SK-N-SH treated with all-trans-retinoic acid at 6 μM for 48 hours (cell line): Measurements from ENCODE around the gene STAMBPL1.

ENCODE experiments used
- ARNTL ChIP-seq: fragments of 450-650 bp; formaldehyde crosslinking; IDR thresholded peaks from 2 replicates; pipeline ENCODE4 v1.5.0; 2020; ENCODE audit warnings: low read depth, mild to moderate bottlenecking, moderate library complexity, borderline replicate concordance
- CREB5 ChIP-seq: fragments of 250-450 bp; sonication (Bioruptor Pico); IDR thresholded peaks from 2 replicates; pipeline ENCODE4 v1.5.1; 2020; ENCODE audit warnings: low read depth, mild to moderate bottlenecking, moderate library complexity
- OSR1 ChIP-seq: fragments of 250-450 bp; sonication (Bioruptor Pico); IDR thresholded peaks from 2 replicates; pipeline ENCODE4 v1.8.0; 2022; ENCODE audit warnings: moderate library complexity, mild to moderate bottlenecking, inconsistent platforms
- PATZ1 ChIP-seq: fragments of 250-450 bp; sonication (Bioruptor Pico); IDR thresholded peaks from 2 replicates; pipeline ENCODE4 v1.8.0; 2020; ENCODE audit warnings: mild to moderate bottlenecking, moderate library complexity, borderline replicate concordance
- PPARA ChIP-seq: fragments of 250-450 bp; sonication (Bioruptor Pico); IDR thresholded peaks from 2 replicates; pipeline ENCODE4 v1.5.0; 2020; ENCODE audit warnings: mild to moderate bottlenecking, borderline replicate concordance
- RARB ChIP-seq: fragments of 250-450 bp; sonication (Bioruptor Pico); IDR thresholded peaks from 2 replicates; pipeline ENCODE4 v1.8.0; 2021; ENCODE audit warnings: mild to moderate bottlenecking, moderate library complexity
- TOX ChIP-seq: fragments of 250-450 bp; sonication (Bioruptor Pico); IDR thresholded peaks from 2 replicates; pipeline ENCODE4 v1.8.0; 2021; ENCODE audit warnings: mild to moderate bottlenecking, moderate library complexity, borderline replicate concordance
- TSHZ2 ChIP-seq: fragments of 250-450 bp; sonication (Bioruptor Pico); IDR thresholded peaks from 2 replicates; pipeline ENCODE4 v1.5.0; 2020; ENCODE audit warnings: mild to moderate bottlenecking, moderate library complexity
- ZFP3 ChIP-seq: fragments of 250-450 bp; sonication (Bioruptor Pico); IDR thresholded peaks from 2 replicates; pipeline ENCODE4 v1.5.0; 2020; ENCODE audit warnings: mild to moderate bottlenecking, moderate library complexity
- ZNF565 ChIP-seq: fragments of 450-650 bp; formaldehyde crosslinking; conservative IDR thresholded peaks from 2 replicates; pipeline ENCODE4 v1.5.0; 2020; ENCODE audit warnings: low read depth, mild to moderate bottlenecking, moderate library complexity

GRCh38 chr10:88960802-88961201 is 80.8 kb downstream of the STAMBPL1 start:
- TF ChIP-seq ARNTL (CRISPR knock-in tag) (no peak), RARB (CRISPR knock-in tag) (no peak), TOX (no peak), CREB5 (CRISPR knock-in tag) (no peak), OSR1 (CRISPR knock-in tag) (no peak), PATZ1 (CRISPR knock-in tag) (no peak), ZFP3 (CRISPR knock-in tag) (no peak), ZNF565 (CRISPR knock-in tag) (no peak), TSHZ2 (CRISPR knock-in tag) (no peak), PPARA (no peak)
